GM12878 (cell line): ENCODE measurements around the gene ATG13. TPM values are rescaled to one million over a fixed set of nuclear protein-coding genes. Genes with fewer than 3 reads are reported as not detected.

Experiments used
- ATAC-seq: fragments of 200-7000 bp; cut with Tn5 transposase; 3 replicates; pipeline ENCODE4 v1.9.1; 2020; ENCODE audit warnings: mild to moderate bottlenecking, moderate library complexity
- BruUV-seq: library from RNA; stranded (reverse); fragments of 400-500 nt; replicated peaks from 2 replicates; lab custom pipeline; 2021; lab: Mats Ljungman, UMichigan
- CTCF ChIA-PET: fragments of 300-600 bp; sonication (Branson Sonifier 250); formaldehyde crosslinking; extraction: SDS; loops from one replicate; lab custom pipeline; 2021; ENCODE audit warnings: inconsistent platforms; lab: Yijun Ruan, JAX
- POLR2A ChIA-PET: fragments of 350-600 bp; formaldehyde crosslinking; extraction: SDS; loops from one replicate; lab custom pipeline; 2021; ENCODE audit warnings: inconsistent platforms; lab: Charles Lee
- RAD21 ChIA-PET: fragments of 300-600 bp; sonication (Branson Sonifier 250); formaldehyde crosslinking; loops from one replicate; lab custom pipeline; 2023; ENCODE audit warnings: antibody characterized with exemption; ENCODE audit not compliant: unreplicated experiment; lab: Charles Lee
- SMC1A ChIA-PET: fragments of 300-600 bp; sonication (Branson Sonifier 250); formaldehyde crosslinking; loops from one replicate; lab custom pipeline; 2023; ENCODE audit not compliant: unreplicated experiment, uncharacterized antibody; lab: Charles Lee
- DNase-seq: peaks from one replicate; pipeline ENCODE4 v3.0.0-alpha.2; 2011; ENCODE audit warnings: low read depth, low spot score
- FAIRE-seq: peaks from 3 replicates; lab custom pipeline; 2011; peaks lifted over from hg19 to GRCh38; lab: Jason Lieb, UNC
- H2AFZ ChIP-seq: 2 replicates; pipeline ENCODE4 v1.6.0; 2011; ENCODE audit warnings: low read depth, low read length, control low read depth; ENCODE audit not compliant: control insufficient read depth
- H3K27ac ChIP-seq: 2 replicates; pipeline ENCODE4 v1.5.1; 2011; ENCODE audit warnings: control low read depth; ENCODE audit not compliant: control insufficient read depth, insufficient read depth
- H3K27me3 ChIP-seq, 2 experiments: replicated peaks in 1 of 2; 2 replicates each; pipeline versions ENCODE4 v1.6.0 to v1.6.1; 2011; ENCODE audit warnings: low read length in 1 of 2; ENCODE audit not compliant: control insufficient read depth in 2 of 2, insufficient read depth in 2 of 2
- H3K36me3 ChIP-seq, 2 experiments: 2 replicates each; pipeline ENCODE4 v1.5.1; 2011; ENCODE audit warnings: low read length in 1 of 2; ENCODE audit not compliant: control insufficient read depth in 2 of 2, insufficient read depth in 2 of 2
- H3K4me1 ChIP-seq: 2 replicates; pipeline ENCODE4 v1.6.1; 2011; ENCODE audit warnings: mild to moderate bottlenecking, low read length, moderate library complexity, mixed read lengths; ENCODE audit not compliant: control insufficient read depth, insufficient read depth
- H3K4me2 ChIP-seq: 2 replicates; pipeline ENCODE4 v1.6.0; 2011; ENCODE audit warnings: control low read depth; ENCODE audit not compliant: control insufficient read depth, insufficient read depth
- H3K4me3 ChIP-seq: fragments of 200-600 bp; sonication (generic); 2 replicates; pipeline ENCODE4 v1.5.1; 2016
- H3K79me2 ChIP-seq: 2 replicates; pipeline ENCODE4 v1.6.0; 2011; ENCODE audit warnings: low read length; ENCODE audit not compliant: control insufficient read depth, insufficient read depth
- H3K9ac ChIP-seq: 2 replicates; pipeline ENCODE4 v1.8.0; 2011; ENCODE audit warnings: low read length, control low read depth, mixed read lengths; ENCODE audit not compliant: control insufficient read depth, insufficient read depth
- H3K9me3 ChIP-seq: replicated peaks from 3 replicates; pipeline ENCODE4 v1.5.1; 2011; ENCODE audit warnings: mild to moderate bottlenecking, low read length; ENCODE audit not compliant: control insufficient read depth, insufficient read depth
- H4K20me1 ChIP-seq: 2 replicates; pipeline ENCODE4 v1.6.0; 2011; ENCODE audit not compliant: control insufficient read depth, insufficient read depth
- FOXK2 ChIP-seq: fragments of 450-650 bp; IDR thresholded peaks from 2 replicates; pipeline ENCODE4 v1.6.1; 2017; ENCODE audit warnings: mild to moderate bottlenecking, moderate library complexity
- FOXM1 ChIP-seq: IDR thresholded peaks from 2 replicates; pipeline ENCODE4 v1.6.1; 2012; ENCODE audit warnings: low read depth, mild to moderate bottlenecking, inconsistent platforms, low read length, moderate library complexity
- GATAD2B ChIP-seq: fragments of 450-650 bp; conservative IDR thresholded peaks from 2 replicates; pipeline ENCODE4 v1.6.1; 2017; ENCODE audit warnings: low read depth, mild to moderate bottlenecking, moderate library complexity
- HDAC6 ChIP-seq: fragments of 200-600 bp; sonication (generic); IDR thresholded peaks from one replicate; pipeline ENCODE4 v1.8.0; 2017; ENCODE audit warnings: antibody characterized with exemption; ENCODE audit not compliant: unreplicated experiment
- IKZF1 ChIP-seq: fragments of 450-650 bp; conservative IDR thresholded peaks from 2 replicates; pipeline ENCODE4 v1.6.1; 2017; ENCODE audit warnings: antibody characterized with exemption, mild to moderate bottlenecking
- MEF2B ChIP-seq: fragments of 450-650 bp; IDR thresholded peaks from 2 replicates; pipeline ENCODE4 v1.6.1; 2018; ENCODE audit warnings: mild to moderate bottlenecking, moderate library complexity; ENCODE audit not compliant: partially characterized antibody, poor library complexity, severe bottlenecking
- MXI1 ChIP-seq: fragments of 150-350 bp; IDR thresholded peaks from 2 replicates; pipeline ENCODE4 v1.6.1; 2011; ENCODE audit warnings: low read depth, mild to moderate bottlenecking, inconsistent platforms, low read length, improper control_type of control experiment
- NR2F1 ChIP-seq: fragments of 450-650 bp; conservative IDR thresholded peaks from 2 replicates; pipeline ENCODE4 v1.6.1; 2017; ENCODE audit warnings: mild to moderate bottlenecking
- PML ChIP-seq: IDR thresholded peaks from 2 replicates; pipeline ENCODE4 v1.6.1; 2012; ENCODE audit warnings: low read length, inconsistent platforms
- POU2F2 ChIP-seq: IDR thresholded peaks from 3 replicates; pipeline ENCODE4 v1.6.1; 2011; ENCODE audit warnings: low read depth, mild to moderate bottlenecking, low read length, borderline replicate concordance
- RBBP5 ChIP-seq: fragments of 200-600 bp; sonication (generic); conservative IDR thresholded peaks from 2 replicates; pipeline ENCODE4 v1.6.1; 2016
- SIX5 ChIP-seq: IDR thresholded peaks from 2 replicates; pipeline ENCODE4 v1.6.1; 2011; ENCODE audit warnings: mild to moderate bottlenecking, low read depth, low read length, moderate library complexity; ENCODE audit not compliant: severe bottlenecking
- SMAD5 ChIP-seq: IDR thresholded peaks from 2 replicates; pipeline ENCODE4 v1.6.1; 2016; ENCODE audit warnings: antibody characterized with exemption, low read depth
- STAT1 ChIP-seq: fragments of 450-650 bp; conservative IDR thresholded peaks from 2 replicates; pipeline ENCODE4 v1.6.1; 2014; ENCODE audit warnings: antibody characterized with exemption, mild to moderate bottlenecking
- TAF1 ChIP-seq: IDR thresholded peaks from 2 replicates; pipeline ENCODE4 v1.6.1; 2011; ENCODE audit warnings: mild to moderate bottlenecking, low read depth, low read length, borderline replicate concordance
- TCF12 ChIP-seq: IDR thresholded peaks from 2 replicates; pipeline ENCODE4 v1.6.1; 2011; ENCODE audit warnings: low read depth, mild to moderate bottlenecking, low read length
- TCF7 ChIP-seq: IDR thresholded peaks from 2 replicates; pipeline ENCODE4 v1.6.1; 2014; ENCODE audit warnings: antibody characterized with exemption, borderline replicate concordance
- WGBS: methylation state at CpG from one replicate; pipeline ENCODE4 v1.1.6; 2016; ENCODE audit warnings: low lambda C conversion rate; ENCODE audit not compliant: insufficient replicate concordance, insufficient coverage; ENCODE audit errors: missing lambda C conversion rate; 5-methylcytosine and 5-hydroxymethylcytosine counted together
- in situ Hi-C: fragments of 300-500 bp; cut with MboI; formaldehyde crosslinking; loops from 9 replicates; pipeline ENCODE4 v1.14.3; 2018; ENCODE audit warnings: mixed read lengths
- intact Hi-C: fragments of 100-400 bp; cut with micrococcal nuclease; formaldehyde crosslinking; loops from one replicate; pipeline ENCODE4 v1.14.2; 2022; ENCODE audit not compliant: unreplicated experiment
- polyA plus RNA-seq, 11 experiments: library from polyadenylated mRNA; depleted of rRNA in 4 of 11; unstranded in 6 of 11; stranded (reverse) in 5 of 11; fragments of >200 nt; fragmentation: Nextera tagmentation in 4 of 11; fragmentation: Illumina TruSeq in 1 of 11; extraction: Ambion mirVana in 4 of 11; extraction: Trizol in 1 of 11; gene quantifications; 1 replicate in 1 of 11; 2 replicates in 10 of 11; pipeline versions ENCODE4 v1.2.1 to v1.2.3, GENCODE V29; 2011 to 2016; ENCODE audit warnings: inconsistent platforms in 2 of 11, missing spikeins in 2 of 11, low read depth in 1 of 11
- total RNA-seq, 4 experiments: library from RNA; depleted of rRNA in 3 of 4; stranded (reverse); fragments of >200 nt in 3 of 4; fragmentation: Illumina TruSeq in 1 of 4; extraction: Trizol in 1 of 4; gene quantifications; 2 replicates each; pipeline versions ENCODE4 v1.2.1 to v1.2.3, GENCODE V29; 2013 to 2021
- TF ChIP-seq, protein P1 (sequence below): IDR thresholded peaks from 2 replicates; pipeline ENCODE4 v1.6.1; 2012; ENCODE audit warnings: low read depth, low read length, improper control_type of control experiment
- TF ChIP-seq, protein P2 (sequence below): fragments of 450-650 bp; IDR thresholded peaks from 2 replicates; pipeline ENCODE4 v1.6.1; 2018; ENCODE audit warnings: mild to moderate bottlenecking, low read depth, moderate library complexity; ENCODE audit not compliant: partially characterized antibody
- TF ChIP-seq, protein P3 (sequence below): IDR thresholded peaks from 2 replicates; pipeline ENCODE4 v1.6.1; 2012; ENCODE audit warnings: low read depth, low read length, improper control_type of control experiment

Gene ATG13
- total and polyA plus RNA-seq, 10 of the 15 experiments (the other 5 are each of a cell fraction or from before 2014, with no cell fraction given): 10.9 to 61.6 (median 50.9) TPM

DNA sequence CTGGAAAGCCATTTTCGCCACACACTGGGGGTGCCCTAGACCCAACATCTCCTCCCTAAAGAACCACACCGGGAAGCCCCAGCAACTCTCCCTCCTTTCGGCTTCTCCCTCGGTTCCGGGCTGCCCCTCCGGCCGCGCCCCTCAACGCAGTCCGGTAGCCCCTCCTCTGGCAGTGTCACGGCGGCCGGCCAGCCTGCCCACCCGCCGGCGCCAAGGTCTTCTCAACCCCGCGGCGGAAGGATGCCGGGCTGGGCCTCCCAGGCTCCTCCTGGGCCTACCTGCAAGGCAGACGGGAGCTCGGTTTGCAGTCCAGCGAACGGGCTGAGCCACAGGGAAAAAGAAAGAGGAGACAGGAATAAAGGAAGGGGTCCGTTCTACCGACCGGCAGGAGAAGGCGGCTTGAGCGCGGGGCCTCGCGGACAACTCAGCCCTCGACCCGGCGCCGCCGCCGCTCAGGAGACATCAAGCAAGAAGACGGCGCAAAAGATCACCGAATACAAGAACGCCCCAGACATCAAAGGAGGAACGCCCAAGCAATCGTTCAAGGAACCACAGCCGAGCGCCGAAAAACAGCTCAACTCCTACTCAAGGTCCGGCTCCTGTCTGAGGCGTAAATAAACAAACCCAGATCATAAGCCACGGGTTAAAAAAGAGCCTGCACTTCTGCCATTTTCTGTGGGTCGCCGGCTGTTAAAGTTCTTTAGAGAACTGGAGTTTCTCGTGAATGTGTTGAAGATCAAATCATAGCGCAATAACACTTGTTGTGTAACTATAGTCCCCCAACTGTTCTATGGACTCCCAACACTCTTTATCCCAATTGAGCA lies 23.6 kb upstream of the ATG13 start, which contains the start of gene AMBRA1:
AMBRA1 (minus strand) TSS at position 474 of the 824 bp plus-strand sequence. CDS start 45,643 bp downstream, outside the sequence.
- in situ Hi-C loops: no loop called here
- BruUV-seq: TSS peak; percentile 75
- peak; percentile 87 for FAIRE-seq
- peak; percentile 78 for TF ChIP-seq TCF7
- TF ChIP-seq FOXM1: no peak
- peak; percentile 62 for TF ChIP-seq SIX5
- 0 out of 2 replicates have a peak, but pooled peaks have one; percentile 53 for TF ChIP-seq STAT1
- TF ChIP-seq TCF12: peak; percentile 11; the same call in 1 of the 2 replicates
- peak; percentile 91 for TF ChIP-seq FOXK2
- peak; percentile 48; the same call in 1 of the 2 replicates for TF ChIP-seq PML
- peak; percentile 63; the same call in 2 of the 3 replicates for TF ChIP-seq POU2F2
- peak; percentile 93 for TF ChIP-seq RBBP5
- TF ChIP-seq, protein P1, sequence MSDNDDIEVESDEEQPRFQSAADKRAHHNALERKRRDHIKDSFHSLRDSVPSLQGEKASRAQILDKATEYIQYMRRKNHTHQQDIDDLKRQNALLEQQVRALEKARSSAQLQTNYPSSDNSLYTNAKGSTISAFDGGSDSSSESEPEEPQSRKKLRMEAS: peak; percentile 85
- TF ChIP-seq, protein P2, sequence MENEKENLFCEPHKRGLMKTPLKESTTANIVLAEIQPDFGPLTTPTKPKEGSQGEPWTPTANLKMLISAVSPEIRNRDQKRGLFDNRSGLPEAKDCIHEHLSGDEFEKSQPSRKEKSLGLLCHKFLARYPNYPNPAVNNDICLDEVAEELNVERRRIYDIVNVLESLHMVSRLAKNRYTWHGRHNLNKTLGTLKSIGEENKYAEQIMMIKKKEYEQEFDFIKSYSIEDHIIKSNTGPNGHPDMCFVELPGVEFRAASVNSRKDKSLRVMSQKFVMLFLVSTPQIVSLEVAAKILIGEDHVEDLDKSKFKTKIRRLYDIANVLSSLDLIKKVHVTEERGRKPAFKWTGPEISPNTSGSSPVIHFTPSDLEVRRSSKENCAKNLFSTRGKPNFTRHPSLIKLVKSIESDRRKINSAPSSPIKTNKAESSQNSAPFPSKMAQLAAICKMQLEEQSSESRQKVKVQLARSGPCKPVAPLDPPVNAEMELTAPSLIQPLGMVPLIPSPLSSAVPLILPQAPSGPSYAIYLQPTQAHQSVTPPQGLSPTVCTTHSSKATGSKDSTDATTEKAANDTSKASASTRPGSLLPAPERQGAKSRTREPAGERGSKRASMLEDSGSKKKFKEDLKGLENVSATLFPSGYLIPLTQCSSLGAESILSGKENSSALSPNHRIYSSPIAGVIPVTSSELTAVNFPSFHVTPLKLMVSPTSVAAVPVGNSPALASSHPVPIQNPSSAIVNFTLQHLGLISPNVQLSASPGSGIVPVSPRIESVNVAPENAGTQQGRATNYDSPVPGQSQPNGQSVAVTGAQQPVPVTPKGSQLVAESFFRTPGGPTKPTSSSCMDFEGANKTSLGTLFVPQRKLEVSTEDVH: peak; percentile 32
- no peak for TF ChIP-seq HDAC6
- peak; percentile 90 for TF ChIP-seq TAF1
- TF ChIP-seq MEF2B: no peak
- TF ChIP-seq, protein P3, sequence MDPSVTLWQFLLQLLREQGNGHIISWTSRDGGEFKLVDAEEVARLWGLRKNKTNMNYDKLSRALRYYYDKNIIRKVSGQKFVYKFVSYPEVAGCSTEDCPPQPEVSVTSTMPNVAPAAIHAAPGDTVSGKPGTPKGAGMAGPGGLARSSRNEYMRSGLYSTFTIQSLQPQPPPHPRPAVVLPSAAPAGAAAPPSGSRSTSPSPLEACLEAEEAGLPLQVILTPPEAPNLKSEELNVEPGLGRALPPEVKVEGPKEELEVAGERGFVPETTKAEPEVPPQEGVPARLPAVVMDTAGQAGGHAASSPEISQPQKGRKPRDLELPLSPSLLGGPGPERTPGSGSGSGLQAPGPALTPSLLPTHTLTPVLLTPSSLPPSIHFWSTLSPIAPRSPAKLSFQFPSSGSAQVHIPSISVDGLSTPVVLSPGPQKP: no peak
- peak; percentile 93 for TF ChIP-seq MXI1
- peak; percentile 78 for TF ChIP-seq IKZF1
- TF ChIP-seq SMAD5: peak; percentile 70; the same call in 1 of the 2 replicates
- peak; percentile 58; the same call in 1 of the 2 replicates for TF ChIP-seq NR2F1
- TF ChIP-seq GATAD2B: peak; percentile 77

More for the DNA sequence above, 23.6 kb upstream of the ATG13 start, which contains the start of gene AMBRA1:
- Histone ChIP-seq H3K4me1 (no peaks in the 10 kb centered on the region), H3K4me2 (peak within 1 kb of the TSS; percentile 73), H3K79me2 (peaks cover 43% of the 10 kb centered on the region), H3K36me3 (no peaks in the 10 kb centered on the region), H3K4me3 (peak within 1 kb of the TSS; percentile 92), H4K20me1 (no peaks in the 10 kb centered on the region), H3K9ac (peak within 1 kb of the TSS; percentile 57), H3K27me3 (no peaks in the 10 kb centered on the region), H2AFZ (peak within 1 kb of the TSS; percentile 86), H3K27ac (peak within 1 kb of the TSS; percentile 61), H3K9me3 (no peaks in the 10 kb centered on the region)
- intact Hi-C loops: loop anchor here (2.0 kb wide), 1 partner anchor 39 kb away; no protein-coding TSS in a partner anchor
- ChIA-PET SMC1A (interaction anchor here (1.0 to 1.9 kb wide), 6 partner anchors 14 to 39 kb away, joined by 3 to 18 read pairs (median 4); no protein-coding TSS in a partner anchor), POLR2A (interaction anchor here (0.5 to 1.6 kb wide), 9 partner anchors 15 to 1256 kb away, joined by 3 to 8 read pairs (median 4); partner anchors contain the start of genes ARHGAP1, ATG13, HARBI1 and SPI1), RAD21 (interaction anchor here (0.6 to 1.7 kb wide), 11 partner anchors 16 to 216 kb away, joined by 3 to 11 read pairs (median 3); partner anchors contain the start of genes ARHGAP1, ATG13, HARBI1 and ZNF408), CTCF (interaction anchor here (0.6 to 2.7 kb wide), 9 partner anchors 16 to 675 kb away, joined by 3 to 14 read pairs (median 4); partner anchors contain the start of genes ARHGAP1, ATG13, HARBI1 and ZNF408)
- DNase-seq (peak; percentile 90), ATAC-seq (peak; percentile 90)
- WGBS: 2% methylated on average over 51 of the region's 54 CpGs
